Uterus (tissue), 2 donors: ENCODE data around the gene IFNA10.

Experiments
- POLR2A ChIP-seq, 2 donors: fragments of 450-650 bp; IDR thresholded peaks; one replicate each; pipeline ENCODE4 v1.6.1; 2016; ENCODE audit warnings: antibody characterized with exemption in 2 of 2, mild to moderate bottlenecking in 1 of 2, moderate library complexity in 1 of 2
- TF ChIP-seq, protein P1 (sequence below), 4 experiments: fragments of 200-600 bp in 2 of 4; fragments of 450-650 bp in 2 of 4; sonication (generic) in 2 of 4; IDR thresholded peaks; one replicate each; pipeline ENCODE4 v1.5.1; 2016 to 2019; ENCODE audit warnings: antibody characterized with exemption in 4 of 4, mild to moderate bottlenecking in 2 of 4, moderate library complexity in 1 of 4

DNA sequence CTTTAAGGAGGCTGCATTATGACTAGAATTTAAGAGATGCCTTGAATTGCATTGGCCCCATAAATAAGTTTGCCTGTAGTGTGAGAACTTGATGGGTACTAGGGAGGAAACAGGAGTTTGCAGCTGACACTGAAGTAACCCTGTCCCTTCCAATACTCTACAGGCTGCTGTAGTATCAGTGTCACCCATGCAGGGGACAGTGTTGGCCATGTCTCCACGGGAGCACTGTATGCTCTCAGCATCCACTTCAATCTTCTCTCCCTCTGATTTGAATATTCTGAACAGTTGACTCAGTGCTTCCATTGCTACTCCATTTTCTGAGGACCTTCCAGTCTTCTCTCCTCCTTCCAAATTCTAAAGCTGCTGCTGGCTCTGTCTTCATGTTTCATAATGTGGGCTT is 44.2 kb upstream of the IFNA10 start:
- TF ChIP-seq, protein P1, sequence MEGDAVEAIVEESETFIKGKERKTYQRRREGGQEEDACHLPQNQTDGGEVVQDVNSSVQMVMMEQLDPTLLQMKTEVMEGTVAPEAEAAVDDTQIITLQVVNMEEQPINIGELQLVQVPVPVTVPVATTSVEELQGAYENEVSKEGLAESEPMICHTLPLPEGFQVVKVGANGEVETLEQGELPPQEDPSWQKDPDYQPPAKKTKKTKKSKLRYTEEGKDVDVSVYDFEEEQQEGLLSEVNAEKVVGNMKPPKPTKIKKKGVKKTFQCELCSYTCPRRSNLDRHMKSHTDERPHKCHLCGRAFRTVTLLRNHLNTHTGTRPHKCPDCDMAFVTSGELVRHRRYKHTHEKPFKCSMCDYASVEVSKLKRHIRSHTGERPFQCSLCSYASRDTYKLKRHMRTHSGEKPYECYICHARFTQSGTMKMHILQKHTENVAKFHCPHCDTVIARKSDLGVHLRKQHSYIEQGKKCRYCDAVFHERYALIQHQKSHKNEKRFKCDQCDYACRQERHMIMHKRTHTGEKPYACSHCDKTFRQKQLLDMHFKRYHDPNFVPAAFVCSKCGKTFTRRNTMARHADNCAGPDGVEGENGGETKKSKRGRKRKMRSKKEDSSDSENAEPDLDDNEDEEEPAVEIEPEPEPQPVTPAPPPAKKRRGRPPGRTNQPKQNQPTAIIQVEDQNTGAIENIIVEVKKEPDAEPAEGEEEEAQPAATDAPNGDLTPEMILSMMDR (IDR thresholded peaks at IDR 0.05), result no peak
- TF ChIP-seq POLR2A (IDR thresholded peaks at IDR 0.05), result no peak
